HepG2 (cell line): ENCODE measurements around the gene NT5DC4. TPM values are rescaled to one million over a fixed set of nuclear protein-coding genes. Genes with fewer than 3 reads are reported as not detected.

Experiments used
- AHR ChIP-seq: IDR thresholded peaks from 2 replicates; pipeline ENCODE4 v1.6.1; 2018; ENCODE audit warnings: missing genetic modification reagents, missing compliant biosample characterization
- BCLAF1 ChIP-seq: fragments of 450-650 bp; IDR thresholded peaks from 2 replicates; pipeline ENCODE4 v1.6.1; 2017; ENCODE audit warnings: mild to moderate bottlenecking
- CCAR2 ChIP-seq: fragments of 200-400 bp; formaldehyde crosslinking; optimal IDR thresholded peaks from 2 replicates; pipeline ENCODE3; 2018; ENCODE audit warnings: low read depth, mild to moderate bottlenecking, low read length, moderate library complexity
- CHD2 ChIP-seq: IDR thresholded peaks from 2 replicates; pipeline ENCODE4 v1.6.1; 2011; ENCODE audit warnings: low read depth, low read length, improper control_type of control experiment
- KDM2A ChIP-seq: sonication (generic); formaldehyde crosslinking; IDR thresholded peaks from 2 replicates; pipeline ENCODE4 v1.4.0; 2020; ENCODE audit warnings: low read depth, missing genetic modification reagents, borderline replicate concordance
- MAF1 ChIP-seq: sonication (generic); formaldehyde crosslinking; IDR thresholded peaks from 2 replicates; pipeline ENCODE4 v1.5.0; 2020; ENCODE audit warnings: missing genetic modification reagents, borderline replicate concordance
- MNT ChIP-seq: fragments of 450-650 bp; IDR thresholded peaks from 2 replicates; pipeline ENCODE4 v1.6.1; 2016
- NKX3-1 ChIP-seq: sonication (generic); formaldehyde crosslinking; IDR thresholded peaks from 2 replicates; pipeline ENCODE4 v1.5.0; 2020; ENCODE audit warnings: missing genetic modification reagents
- RCOR2 ChIP-seq: IDR thresholded peaks from 2 replicates; pipeline ENCODE4 v1.6.1; 2016; ENCODE audit warnings: missing biosample characterization, missing genetic modification reagents
- RNF219 ChIP-seq: sonication (generic); formaldehyde crosslinking; IDR thresholded peaks from 2 replicates; pipeline ENCODE4 v1.5.0; 2020; ENCODE audit warnings: mild to moderate bottlenecking, missing genetic modification reagents
- SNAPC2 ChIP-seq: sonication (generic); formaldehyde crosslinking; IDR thresholded peaks from 2 replicates; pipeline ENCODE4 v1.8.1; 2022; ENCODE audit warnings: mild to moderate bottlenecking, missing genetic modification reagents
- ZBTB4 ChIP-seq: sonication (generic); formaldehyde crosslinking; IDR thresholded peaks from 2 replicates; pipeline ENCODE4 v1.4.0; 2020; ENCODE audit warnings: missing genetic modification reagents, mild to moderate bottlenecking, borderline replicate concordance
- ZNF598 ChIP-seq: sonication (generic); formaldehyde crosslinking; IDR thresholded peaks from 2 replicates; pipeline ENCODE4 v1.5.1; 2020; ENCODE audit warnings: mild to moderate bottlenecking, missing genetic modification reagents, borderline replicate concordance
- ZNF710 ChIP-seq: sonication (generic); formaldehyde crosslinking; IDR thresholded peaks from 2 replicates; pipeline ENCODE4 v1.5.0; 2020; ENCODE audit warnings: mild to moderate bottlenecking, missing genetic modification reagents, borderline replicate concordance
- ZNF747 ChIP-seq: sonication (generic); formaldehyde crosslinking; IDR thresholded peaks from 2 replicates; pipeline ENCODE4 v1.8.1; 2023; ENCODE audit warnings: missing genetic modification reagents, mild to moderate bottlenecking, borderline replicate concordance
- polyA plus RNA-seq, 8 experiments: library from polyadenylated mRNA; depleted of rRNA in 3 of 8; stranded (reverse) in 7 of 8; unstranded in 1 of 8; fragments of >200 nt; fragmentation: Illumina TruSeq in 4 of 8; extraction: Trizol in 4 of 8; gene quantifications; 2 replicates each; pipeline versions ENCODE4 v1.2.1 to v1.2.3, GENCODE V29; 2011 to 2016; ENCODE audit warnings: low read depth in 4 of 8, missing spikeins in 1 of 8, mixed read lengths in 1 of 8; ENCODE audit not compliant: insufficient read depth in 1 of 8
- total RNA-seq, 5 experiments: library from RNA; depleted of rRNA; stranded (reverse); fragments of >200 nt; fragmentation: Illumina TruSeq; extraction: Trizol; gene quantifications; 2 replicates each; pipeline ENCODE4 v1.2.3, GENCODE V29; 2016; ENCODE audit warnings: low read depth in 1 of 5

Gene NT5DC4
- total and polyA plus RNA-seq, 2 of the 13 experiments (the other 11 are each of a cell fraction or from before 2014, with no cell fraction given) = 0.04 to 4.2 TPM

GRCh38 chr2:112726487-112727190 lies 5.8 kb downstream of the NT5DC4 start (continued):
- TF ChIP-seq RNF219 (CRISPR knock-in tag) (no peak), ZNF710 (CRISPR knock-in tag) (no peak), NKX3-1 (CRISPR knock-in tag) (no peak), CHD2 (0 out of 2 replicates have a peak, but pooled peaks have one; percentile 29), ZNF747 (CRISPR knock-in tag) (peak; percentile 70; the same call in 1 of the 2 replicates), MNT (no peak), KDM2A (CRISPR knock-in tag) (peak; percentile 92), ZBTB4 (CRISPR knock-in tag) (0 out of 2 replicates have a peak, but pooled peaks have one; percentile 25), SNAPC2 (CRISPR knock-in tag) (no peak), CCAR2 (no peak), ZNF598 (CRISPR knock-in tag) (peak; percentile 93), MAF1 (no peak), BCLAF1 (no peak), RCOR2 (CRISPR knock-in tag) (peak; percentile 27; the same call in 1 of the 2 replicates), AHR (CRISPR knock-in tag) (0 out of 2 replicates have a peak, but pooled peaks have one; percentile 62)
